H9 (cell line): Measurements from ENCODE around the gene CLIC3. TPM values are rescaled to one million over a fixed set of nuclear protein-coding genes. Genes with fewer than 3 reads are reported as not detected.

Experiments
- DNase-seq: peaks from one replicate; pipeline ENCODE4 v3.0.0-alpha.2; 2017
- H2AFZ ChIP-seq: one replicate; pipeline ENCODE4 v1.6.1; 2013; ENCODE audit warnings: mild to moderate bottlenecking, low read length, control low read depth, moderate library complexity
- H2AK5ac ChIP-seq: 2 replicates; pipeline ENCODE4 v1.6.1; 2013; ENCODE audit warnings: low read length, control low read depth, mixed read lengths; ENCODE audit not compliant: insufficient read length
- H2BK120ac ChIP-seq: one replicate; pipeline ENCODE4 v1.6.1; 2013; ENCODE audit warnings: low read depth, mild to moderate bottlenecking, low read length, control low read depth, inconsistent platforms; ENCODE audit not compliant: poor library complexity, severe bottlenecking
- H2BK12ac ChIP-seq: 2 replicates; pipeline ENCODE4 v1.6.1; 2013; ENCODE audit warnings: low read length, control low read depth, mixed read lengths, low read depth; ENCODE audit not compliant: insufficient read length
- H2BK15ac ChIP-seq: 2 replicates; pipeline ENCODE4 v1.6.1; 2013; ENCODE audit warnings: low read depth, low read length, control low read depth
- H2BK20ac ChIP-seq: one replicate; pipeline ENCODE4 v1.6.1; 2013; ENCODE audit warnings: low read depth, mild to moderate bottlenecking, low read length, control low read depth, inconsistent platforms; ENCODE audit not compliant: poor library complexity, severe bottlenecking
- H2BK5ac ChIP-seq: 2 replicates; pipeline ENCODE4 v1.6.1; 2013; ENCODE audit warnings: low read length, control low read depth, mixed read lengths; ENCODE audit not compliant: insufficient read length
- H3K14ac ChIP-seq: 2 replicates; pipeline ENCODE4 v1.6.1; 2013; ENCODE audit warnings: low read length, control low read depth; ENCODE audit not compliant: insufficient read depth
- H3K18ac ChIP-seq: 2 replicates; pipeline ENCODE4 v1.6.1; 2013; ENCODE audit warnings: low read depth, mild to moderate bottlenecking, mixed read lengths, low read length, control low read depth; ENCODE audit not compliant: insufficient read length
- H3K23ac ChIP-seq: 2 replicates; pipeline ENCODE4 v1.6.1; 2013; ENCODE audit warnings: low read length, control low read depth, mixed read lengths, low read depth; ENCODE audit not compliant: insufficient read length
- H3K23me2 ChIP-seq: 2 replicates; pipeline ENCODE4 v1.6.1; 2013; ENCODE audit warnings: low read depth, mild to moderate bottlenecking, mixed read lengths, low read length, control low read depth; ENCODE audit not compliant: insufficient read length, poor library complexity, severe bottlenecking
- H3K27ac ChIP-seq: 2 replicates; pipeline ENCODE4 v1.5.1; 2013; ENCODE audit warnings: low read length, control low read depth, mixed read lengths, low read depth; ENCODE audit not compliant: insufficient read length
- H3K27me3 ChIP-seq: 2 replicates; pipeline ENCODE4 v1.6.1; 2013; ENCODE audit warnings: low read length, control low read depth, inconsistent platforms; ENCODE audit not compliant: insufficient read depth
- H3K4ac ChIP-seq: 2 replicates; pipeline ENCODE4 v1.6.1; 2013; ENCODE audit warnings: low read depth, mild to moderate bottlenecking, control low read depth, inconsistent platforms, low read length, moderate library complexity
- H3K4me1 ChIP-seq: 2 replicates; pipeline ENCODE4 v1.6.1; 2013; ENCODE audit warnings: low read length, control low read depth, inconsistent platforms; ENCODE audit not compliant: insufficient read depth
- H3K4me2 ChIP-seq: 2 replicates; pipeline ENCODE4 v1.6.1; 2013; ENCODE audit warnings: low read length, control low read depth, mixed read lengths; ENCODE audit not compliant: insufficient read length, insufficient read depth
- H3K56ac ChIP-seq: 2 replicates; pipeline ENCODE4 v1.6.1; 2013; ENCODE audit warnings: low read depth, mild to moderate bottlenecking, mixed read lengths, low read length, control low read depth; ENCODE audit not compliant: insufficient read length
- H3K79me1 ChIP-seq: 2 replicates; pipeline ENCODE4 v1.6.1; 2013; ENCODE audit warnings: low read depth, mild to moderate bottlenecking, moderate library complexity, low read length, control low read depth, inconsistent platforms; ENCODE audit not compliant: insufficient read depth, poor library complexity, severe bottlenecking
- H3K79me2 ChIP-seq: 2 replicates; pipeline ENCODE4 v1.6.1; 2013; ENCODE audit warnings: low read length, control low read depth, inconsistent platforms; ENCODE audit not compliant: insufficient read depth
- H3K9ac ChIP-seq: 2 replicates; pipeline ENCODE4 v1.6.1; 2013; ENCODE audit warnings: low read length, control low read depth, mixed read lengths; ENCODE audit not compliant: insufficient read length; ENCODE audit errors: extremely low read depth
- H3K9me3 ChIP-seq: one replicate; pipeline ENCODE4 v1.6.1; 2013; ENCODE audit warnings: low read depth, low read length, inconsistent platforms; ENCODE audit not compliant: control insufficient read depth
- H3T11ph ChIP-seq: one replicate; pipeline ENCODE4 v1.6.1; 2013; ENCODE audit warnings: mild to moderate bottlenecking, low read length, control low read depth, inconsistent platforms
- H4K20me1 ChIP-seq: one replicate; pipeline ENCODE4 v1.6.1; 2013; ENCODE audit not compliant: control insufficient read depth, insufficient read length, insufficient read depth
- H4K5ac ChIP-seq: 2 replicates; pipeline ENCODE4 v1.6.1; 2013; ENCODE audit warnings: low read depth, mild to moderate bottlenecking, mixed read lengths, low read length, control low read depth; ENCODE audit not compliant: insufficient read length
- H4K8ac ChIP-seq: replicated peaks from 2 replicates; pipeline ENCODE4 v1.6.1; 2013; ENCODE audit warnings: low read length, control low read depth, mixed read lengths, low read depth; ENCODE audit not compliant: insufficient read length
- H4K91ac ChIP-seq: 2 replicates; pipeline ENCODE4 v1.6.1; 2013; ENCODE audit warnings: low read depth, mild to moderate bottlenecking, moderate library complexity, mixed read lengths, low read length, control low read depth; ENCODE audit not compliant: insufficient read length
- H3K27ac Mint-ChIP-seq, 3 experiments: 2 replicates in 2 of 3; 3 replicates in 1 of 3; pipeline ENCODE4 v1.8.0; 2020 to 2021; ENCODE audit warnings: mixed read lengths in 3 of 3, mild to moderate bottlenecking in 1 of 3, moderate library complexity in 1 of 3
- H3K27me3 Mint-ChIP-seq: 2 replicates; pipeline ENCODE4 v1.8.0; 2021; ENCODE audit warnings: low read depth, mild to moderate bottlenecking, moderate library complexity, mixed read lengths
- H3K36me3 Mint-ChIP-seq, 3 experiments: 2 replicates in 2 of 3; 3 replicates in 1 of 3; pipeline ENCODE4 v1.8.0; 2020 to 2021; ENCODE audit warnings: low read depth in 3 of 3, mixed read lengths in 3 of 3; ENCODE audit not compliant: insufficient read depth in 1 of 3
- H3K4me1 Mint-ChIP-seq, 2 experiments: 2 replicates each; pipeline ENCODE4 v1.8.0; 2020; ENCODE audit warnings: mixed read lengths in 2 of 2
- H3K4me3 Mint-ChIP-seq, 2 experiments: 2 replicates in 1 of 2; 3 replicates in 1 of 2; pipeline ENCODE4 v1.8.0; 2020 to 2021; ENCODE audit warnings: mild to moderate bottlenecking in 2 of 2, mixed read lengths in 2 of 2, moderate library complexity in 1 of 2
- H3K9me3 Mint-ChIP-seq, 2 experiments: 2 replicates in 1 of 2; 3 replicates in 1 of 2; pipeline ENCODE4 v1.8.0; 2020; ENCODE audit warnings: mild to moderate bottlenecking in 2 of 2, mixed read lengths in 2 of 2, moderate library complexity in 1 of 2
- WGBS: extraction: QIAGEN DNeasy Blood & Tissue Kit; methylation state at CpG from one replicate; pipeline ENCODE4 v1.1.7; 2013; ENCODE audit warnings: missing lambda C conversion rate, low lambda C conversion rate, mixed read lengths; ENCODE audit not compliant: insufficient read length; ENCODE audit errors: extremely low coverage; 5-methylcytosine and 5-hydroxymethylcytosine counted together
- total RNA-seq: library from RNA; stranded (reverse); gene quantifications from 2 replicates; pipeline ENCODE4 v1.2.1, GENCODE V29; 2021
- TF ChIP-seq, protein P1 (sequence below): fragments of 200-600 bp; sonication (generic); conservative IDR thresholded peaks from 3 replicates; pipeline ENCODE4 v1.8.0; 2021; ENCODE audit warnings: antibody characterized with exemption, mild to moderate bottlenecking

Gene CLIC3
- total RNA-seq, 1 experiment from 2014 or later: 0.31 TPM

DNA sequence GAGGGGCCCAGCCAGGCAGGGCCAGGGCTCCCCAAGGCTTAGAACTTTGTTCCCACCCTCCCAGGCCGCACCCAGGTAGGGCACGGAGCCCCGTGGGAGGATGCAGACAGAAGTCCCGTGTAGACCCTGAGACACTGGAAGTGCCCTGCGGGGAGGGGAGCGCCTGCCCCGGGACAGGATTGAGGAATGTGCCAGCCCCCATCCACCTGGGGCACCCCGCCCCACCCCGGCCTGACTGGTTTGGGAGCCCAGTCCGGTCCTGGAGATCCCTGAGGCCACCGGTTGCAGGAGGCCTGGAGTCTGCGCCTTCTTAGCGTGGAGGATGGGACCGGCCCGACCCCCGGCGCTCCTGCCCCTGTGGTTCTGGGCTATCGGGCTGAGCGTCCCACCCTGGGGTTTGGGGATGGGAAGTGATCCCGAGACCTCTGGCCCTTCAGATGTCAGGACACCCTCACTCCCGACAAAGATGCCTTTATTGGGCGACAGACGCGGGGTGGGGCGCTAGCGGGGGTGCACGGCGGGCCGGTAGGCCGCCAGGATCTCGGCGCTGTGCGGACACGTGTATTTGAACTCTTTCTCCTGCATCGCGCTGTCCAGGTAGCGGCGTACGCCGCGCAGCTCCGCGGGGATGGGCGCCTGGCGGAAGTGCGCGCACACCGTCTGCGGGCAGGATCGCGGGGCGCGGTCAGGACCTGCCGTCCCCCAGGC is 2.0 kb downstream of the CLIC3 start:
- TF ChIP-seq, protein P1, sequence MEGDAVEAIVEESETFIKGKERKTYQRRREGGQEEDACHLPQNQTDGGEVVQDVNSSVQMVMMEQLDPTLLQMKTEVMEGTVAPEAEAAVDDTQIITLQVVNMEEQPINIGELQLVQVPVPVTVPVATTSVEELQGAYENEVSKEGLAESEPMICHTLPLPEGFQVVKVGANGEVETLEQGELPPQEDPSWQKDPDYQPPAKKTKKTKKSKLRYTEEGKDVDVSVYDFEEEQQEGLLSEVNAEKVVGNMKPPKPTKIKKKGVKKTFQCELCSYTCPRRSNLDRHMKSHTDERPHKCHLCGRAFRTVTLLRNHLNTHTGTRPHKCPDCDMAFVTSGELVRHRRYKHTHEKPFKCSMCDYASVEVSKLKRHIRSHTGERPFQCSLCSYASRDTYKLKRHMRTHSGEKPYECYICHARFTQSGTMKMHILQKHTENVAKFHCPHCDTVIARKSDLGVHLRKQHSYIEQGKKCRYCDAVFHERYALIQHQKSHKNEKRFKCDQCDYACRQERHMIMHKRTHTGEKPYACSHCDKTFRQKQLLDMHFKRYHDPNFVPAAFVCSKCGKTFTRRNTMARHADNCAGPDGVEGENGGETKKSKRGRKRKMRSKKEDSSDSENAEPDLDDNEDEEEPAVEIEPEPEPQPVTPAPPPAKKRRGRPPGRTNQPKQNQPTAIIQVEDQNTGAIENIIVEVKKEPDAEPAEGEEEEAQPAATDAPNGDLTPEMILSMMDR: no peak
- no peak for DNase-seq
- Histone ChIP-seq H2BK120ac (no peak overlapping the region), H2BK12ac (no peak overlapping the region), H3K56ac (no peak overlapping the region), H4K91ac (no peak overlapping the region), H3K18ac (no peak overlapping the region), H3K27ac (no peak overlapping the region), H2BK15ac (no peak overlapping the region), H3T11ph (no peak overlapping the region), H3K79me1 (no peaks in the 10 kb centered on the region), H4K20me1 (no peaks in the 10 kb centered on the region), H3K9me3 (no peaks in the 10 kb centered on the region), H2BK20ac (no peak overlapping the region), H2BK5ac (no peak overlapping the region), H4K8ac (no peak overlapping the region), H3K14ac (no peak overlapping the region), H2AK5ac (no peak overlapping the region), H3K27me3 (no peaks in the 10 kb centered on the region), H3K23ac (no peak overlapping the region), H3K4me1 (no peaks in the 10 kb centered on the region), H3K9ac (no peak overlapping the region), H2AFZ (no peak overlapping the region), H3K23me2 (peaks cover 6% of the 10 kb centered on the region), H4K5ac (no peak overlapping the region), H3K79me2 (no peaks in the 10 kb centered on the region), H3K4me2 (no peak overlapping the region), H3K4ac (no peak overlapping the region)
- peaks cover 2 to 8% (median 2%) of the 10 kb centered on the region in 3 experiments; a peak in 5 of 7 replicates for H3K36me3 Mint-ChIP-seq
- no peak overlapping the region for H3K27ac Mint-ChIP-seq
- WGBS: no CpG with 5 or more reads among the region's 54 CpGs
- H3K9me3 Mint-ChIP-seq: peaks cover 9 to 10% of the 10 kb centered on the region in 2 experiments; a peak in 3 of 5 replicates
- no peak overlapping the region for H3K4me3 Mint-ChIP-seq
- peaks cover 11 to 15% of the 10 kb centered on the region in 2 experiments for H3K4me1 Mint-ChIP-seq
- peaks cover 28% of the 10 kb centered on the region for H3K27me3 Mint-ChIP-seq
